ENCODE data around the gene HEXD.

HEXD gene

DNA sequence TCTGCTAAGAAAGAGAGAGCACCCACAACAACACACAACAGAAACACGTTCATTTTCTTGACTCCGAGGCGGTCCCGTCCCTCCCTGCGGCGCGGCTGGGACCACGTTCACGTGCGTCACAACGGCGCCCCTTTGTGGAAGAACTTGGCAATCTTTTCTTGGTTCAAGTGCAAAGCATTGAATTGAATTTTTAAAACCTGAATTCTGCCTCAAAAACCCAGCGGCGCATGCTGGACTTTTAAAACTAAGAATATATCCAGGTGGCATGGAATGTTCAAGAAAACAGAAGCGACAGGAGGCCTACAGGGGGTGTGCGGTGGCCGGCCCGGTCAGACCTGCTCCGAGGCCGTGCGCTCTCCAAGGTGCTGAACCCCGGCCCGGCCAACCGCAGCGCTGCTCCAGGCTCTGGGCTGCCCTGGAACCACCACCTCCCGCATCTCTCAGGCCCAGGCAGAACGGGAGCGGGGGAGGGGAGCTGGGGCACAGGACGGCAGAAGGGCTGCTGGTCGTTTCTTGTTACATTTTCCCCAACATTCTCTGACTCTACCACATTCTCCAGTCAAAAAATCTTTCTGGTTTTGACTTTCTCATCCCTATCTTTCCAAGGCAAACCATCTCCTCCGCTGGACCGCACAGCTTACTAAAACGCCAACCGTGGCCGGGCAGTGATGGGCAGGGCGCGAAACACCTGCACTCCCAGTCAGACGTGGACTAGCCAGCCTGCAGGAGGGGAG lies 3.4 kb upstream of the HEXD start:
- Mint-ChIP-seq H3K36me3 (ENCODE audit: low read depth) (peaks cover 25% of the 10 kb centered on the region), H3K4me3 (no peak overlapping the region), H3K9me3 (no peaks in the 10 kb centered on the region), H3K27ac (no peak overlapping the region), H3K4me1 (ENCODE audit: low read depth) (peaks cover 25% of the 10 kb centered on the region), H3K27me3 (no peaks in the 10 kb centered on the region)
- peak; percentile 80 for DNase-seq

- Mint-ChIP-seq H3K36me3 (ENCODE audit: low read depth) (peaks cover 31% of the 10 kb centered on the region), H3K4me1 (ENCODE audit: low read depth) (peaks cover 31% of the 10 kb centered on the region), H3K4me3 (no peak overlapping the region), H3K27ac (no peak overlapping the region), H3K27me3 (no peaks in the 10 kb centered on the region), H3K9me3 (no peaks in the 10 kb centered on the region)
- no peak for DNase-seq
Observed at GRCh38 chr17:82415336-82415735, 2.8 kb upstream of the HEXD start.

- no peak for DNase-seq
- no peak overlapping the region for H3K27ac Mint-ChIP-seq
- no peaks in the 10 kb centered on the region for H3K9me3 Mint-ChIP-seq
- H3K27me3 Mint-ChIP-seq, result no peaks in the 10 kb centered on the region
- peaks cover 34% of the 10 kb centered on the region for H3K36me3 Mint-ChIP-seq (ENCODE audit: low read depth)
- H3K4me1 Mint-ChIP-seq (ENCODE audit: low read depth), result peaks cover 31% of the 10 kb centered on the region
- no peak overlapping the region for H3K4me3 Mint-ChIP-seq
Observed at GRCh38 chr17:82415786-82416185, 2.4 kb upstream of the HEXD start.

- Mint-ChIP-seq H3K9me3 (no peaks in the 10 kb centered on the region), H3K4me3 (no peak overlapping the region), H3K27me3 (no peaks in the 10 kb centered on the region), H3K36me3 (ENCODE audit: low read depth) (peaks cover 39% of the 10 kb centered on the region), H3K27ac (no peak overlapping the region), H3K4me1 (ENCODE audit: low read depth) (peaks cover 32% of the 10 kb centered on the region)
- DNase-seq, result no peak
Observed at GRCh38 chr17:82416264-82416663, 1.9 kb upstream of the HEXD start.

- H3K4me1 Mint-ChIP-seq (ENCODE audit: low read depth), result peaks cover 32% of the 10 kb centered on the region
- H3K36me3 Mint-ChIP-seq (ENCODE audit: low read depth), result peaks cover 38% of the 10 kb centered on the region
- DNase-seq, result no peak
- no peak overlapping the region for H3K27ac Mint-ChIP-seq
- no peaks in the 10 kb centered on the region for H3K9me3 Mint-ChIP-seq
- no peak overlapping the region for H3K4me3 Mint-ChIP-seq
- H3K27me3 Mint-ChIP-seq, result no peaks in the 10 kb centered on the region
Observed at GRCh38 chr17:82416771-82417170, 1.4 kb upstream of the HEXD start.

DNA sequence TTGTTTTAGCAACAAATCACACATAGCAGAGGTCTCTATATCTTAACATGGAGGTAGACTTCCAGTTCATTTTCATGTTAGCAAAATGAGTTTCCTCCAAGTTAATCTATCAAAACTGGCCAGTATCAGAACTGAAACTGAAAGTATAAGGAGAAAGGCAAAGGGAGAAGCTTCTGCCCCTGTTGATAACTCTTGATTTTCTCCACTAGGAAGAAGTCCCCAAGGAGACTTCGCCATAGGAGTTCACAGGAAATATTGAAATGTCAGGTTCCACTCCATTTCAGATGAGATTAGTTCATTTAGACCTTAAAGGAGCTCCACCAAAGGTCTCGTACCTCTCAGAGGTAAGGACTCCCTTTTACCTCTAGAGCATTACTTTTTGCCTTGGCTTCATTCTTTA lies 1.4 kb downstream of the HEXD start:
- Mint-ChIP-seq H3K36me3 (ENCODE audit: low read depth) (peaks cover 39% of the 10 kb centered on the region), H3K4me1 (ENCODE audit: low read depth) (peaks cover 28% of the 10 kb centered on the region), H3K27ac (peak overlapping the region; percentile 83), H3K9me3 (no peaks in the 10 kb centered on the region), H3K4me3 (peak overlapping the region; percentile 81), H3K27me3 (no peaks in the 10 kb centered on the region)
- DNase-seq, result no peak

GRCh38 chr17:82424001-82424862 lies 6.1 kb downstream of the HEXD start:
- DNase-seq, result peak; percentile 66
- Mint-ChIP-seq H3K27me3 (no peaks in the 10 kb centered on the region), H3K4me3 (no peak overlapping the region), H3K36me3 (ENCODE audit: low read depth) (peaks cover 34% of the 10 kb centered on the region), H3K9me3 (no peaks in the 10 kb centered on the region), H3K27ac (no peak overlapping the region), H3K4me1 (ENCODE audit: low read depth) (peaks cover 17% of the 10 kb centered on the region)

GRCh38 chr17:82424863-82425159 lies 6.7 kb downstream of the HEXD start:
- no peaks in the 10 kb centered on the region for H3K9me3 Mint-ChIP-seq
- H3K4me3 Mint-ChIP-seq, result no peak overlapping the region
- no peak overlapping the region for H3K27ac Mint-ChIP-seq
- peaks cover 16% of the 10 kb centered on the region for H3K4me1 Mint-ChIP-seq (ENCODE audit: low read depth)
- peaks cover 37% of the 10 kb centered on the region for H3K36me3 Mint-ChIP-seq (ENCODE audit: low read depth)
- no peaks in the 10 kb centered on the region for H3K27me3 Mint-ChIP-seq
- DNase-seq, result no peak

GRCh38 chr17:82428546-82428945 lies 10.4 kb downstream of the HEXD start:
- Mint-ChIP-seq H3K36me3 (ENCODE audit: low read depth) (peaks cover 22% of the 10 kb centered on the region), H3K27ac (no peak overlapping the region), H3K27me3 (no peaks in the 10 kb centered on the region), H3K4me1 (ENCODE audit: low read depth) (peaks cover 13% of the 10 kb centered on the region), H3K4me3 (no peak overlapping the region), H3K9me3 (no peaks in the 10 kb centered on the region)
- DNase-seq, result no peak

- Mint-ChIP-seq H3K4me1 (ENCODE audit: low read depth) (peaks cover 21% of the 10 kb centered on the region), H3K9me3 (no peaks in the 10 kb centered on the region), H3K36me3 (ENCODE audit: low read depth) (peaks cover 26% of the 10 kb centered on the region), H3K4me3 (no peak overlapping the region), H3K27ac (no peak overlapping the region), H3K27me3 (no peaks in the 10 kb centered on the region)
- DNase-seq, result no peak
Observed at GRCh38 chr17:82429824-82430223, 11.7 kb downstream of the HEXD start.

GRCh38 chr17:82432017-82432416 lies 13.9 kb downstream of the HEXD start:
- no peaks in the 10 kb centered on the region for H3K27me3 Mint-ChIP-seq
- H3K4me1 Mint-ChIP-seq (ENCODE audit: low read depth), result peaks cover 24% of the 10 kb centered on the region
- peaks cover 33% of the 10 kb centered on the region for H3K36me3 Mint-ChIP-seq (ENCODE audit: low read depth)
- H3K4me3 Mint-ChIP-seq, result no peak overlapping the region
- no peak for DNase-seq
- no peaks in the 10 kb centered on the region for H3K9me3 Mint-ChIP-seq
- no peak overlapping the region for H3K27ac Mint-ChIP-seq

GRCh38 chr17:82433560-82434215 lies 15.5 kb downstream of the HEXD start:
- H3K36me3 Mint-ChIP-seq (ENCODE audit: low read depth), result peaks cover 39% of the 10 kb centered on the region

DNA sequence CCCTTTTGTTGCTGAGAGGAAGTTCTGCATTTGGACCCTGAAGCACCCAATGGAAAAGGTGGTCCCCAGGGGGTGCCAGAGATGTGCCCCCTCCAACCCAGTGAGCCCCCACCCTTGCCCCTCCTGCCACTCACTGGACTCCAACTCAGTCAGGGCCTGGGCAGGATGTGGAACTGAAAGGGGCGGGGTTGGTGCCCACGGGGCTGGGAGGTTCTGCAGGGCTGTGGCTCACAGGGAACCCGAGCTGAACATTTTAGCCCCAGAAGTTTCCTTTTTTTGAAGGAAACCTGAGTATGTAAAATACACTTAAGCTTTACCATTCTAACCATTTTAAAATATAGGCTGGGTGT lies 16.0 kb downstream of the HEXD start:
- peaks cover 39% of the 10 kb centered on the region for H3K36me3 Mint-ChIP-seq (ENCODE audit: low read depth)
- H3K27me3 Mint-ChIP-seq, result no peaks in the 10 kb centered on the region
- no peak overlapping the region for H3K4me3 Mint-ChIP-seq
- peak; percentile 51 for DNase-seq
- H3K27ac Mint-ChIP-seq, result peak overlapping the region; percentile 57
- H3K4me1 Mint-ChIP-seq (ENCODE audit: low read depth), result peaks cover 19% of the 10 kb centered on the region
- no peaks in the 10 kb centered on the region for H3K9me3 Mint-ChIP-seq

More at GRCh38 chr17:82433560-82434215, 15.5 kb downstream of the HEXD start:
- Mint-ChIP-seq H3K27ac (peak overlapping the region; percentile 57), H3K27me3 (no peaks in the 10 kb centered on the region), H3K4me1 (ENCODE audit: low read depth) (peaks cover 20% of the 10 kb centered on the region), H3K4me3 (no peak overlapping the region), H3K9me3 (no peaks in the 10 kb centered on the region)
- no peak for DNase-seq

- H3K36me3 Mint-ChIP-seq (ENCODE audit: low read depth), result peaks cover 30% of the 10 kb centered on the region
- H3K27ac Mint-ChIP-seq, result peak overlapping the region; percentile 50
- no peaks in the 10 kb centered on the region for H3K9me3 Mint-ChIP-seq
- H3K27me3 Mint-ChIP-seq, result no peaks in the 10 kb centered on the region
- H3K4me1 Mint-ChIP-seq (ENCODE audit: low read depth), result peaks cover 11% of the 10 kb centered on the region
- no peak for DNase-seq
- no peak overlapping the region for H3K4me3 Mint-ChIP-seq
Observed at GRCh38 chr17:82435103-82435502, 17.0 kb downstream of the HEXD start.
